A673 (cell line): ENCODE data around the gene PKIB. TPM values are rescaled to one million over a fixed set of nuclear protein-coding genes. Genes with fewer than 3 reads are reported as not detected.

Source experiments
- BruUV-seq: library from RNA; stranded (reverse); fragments of 400-500 nt; replicated peaks from 2 replicates; lab custom pipeline; 2021; lab: Mats Ljungman, UMichigan
- CTCF ChIA-PET: fragments of 300-600 bp; sonication (Branson Sonifier 250); formaldehyde crosslinking; loops from one replicate; lab custom pipeline; 2022; ENCODE audit warnings: antibody characterized with exemption; lab: Charles Lee
- POLR2A ChIA-PET: fragments of 300-600 bp; sonication (Branson Sonifier 250); formaldehyde crosslinking; loops from one replicate; lab custom pipeline; 2022; ENCODE audit warnings: antibody characterized with exemption; ENCODE audit not compliant: low non-redundant PET; lab: Charles Lee
- DNase-seq: peaks from one replicate; pipeline ENCODE4 v3.0.0-alpha.2; 2015; ENCODE audit warnings: low spot score
- H3K27ac ChIP-seq: fragments of 200-600 bp; sonication (generic); 2 replicates; pipeline ENCODE4 v1.5.1; 2016; ENCODE audit warnings: mixed run types, low read depth, mild to moderate bottlenecking, mixed read lengths, antibody characterized with exemption, low read length; ENCODE audit not compliant: poor library complexity, severe bottlenecking
- H3K27me3 ChIP-seq: fragments of 200-600 bp; sonication (generic); replicated peaks from 2 replicates; pipeline ENCODE4 v1.6.1; 2017; ENCODE audit warnings: mixed run types, low read depth, mild to moderate bottlenecking, mixed read lengths, antibody characterized with exemption, low read length; ENCODE audit not compliant: insufficient read depth, poor library complexity
- H3K36me3 ChIP-seq: fragments of 200-600 bp; sonication (generic); 2 replicates; pipeline ENCODE4 v1.6.1; 2016; ENCODE audit warnings: mixed run types, mild to moderate bottlenecking, mixed read lengths, antibody characterized with exemption, low read length; ENCODE audit not compliant: insufficient read depth, poor library complexity, severe bottlenecking
- H3K4me1 ChIP-seq: fragments of 200-600 bp; sonication (generic); 2 replicates; pipeline ENCODE4 v1.6.1; 2017; ENCODE audit warnings: mixed run types, mild to moderate bottlenecking, mixed read lengths, antibody characterized with exemption, low read length; ENCODE audit not compliant: insufficient read depth, poor library complexity, severe bottlenecking
- H3K4me3 ChIP-seq: fragments of 200-600 bp; sonication (generic); 2 replicates; pipeline ENCODE4 v1.5.1; 2016; ENCODE audit warnings: low read depth, mixed run types, mild to moderate bottlenecking, mixed read lengths, low read length; ENCODE audit not compliant: poor library complexity, severe bottlenecking
- H3K9me3 ChIP-seq: fragments of 200-600 bp; sonication (generic); 2 replicates; pipeline ENCODE4 v1.6.1; 2016; ENCODE audit warnings: mixed run types, low read depth, mild to moderate bottlenecking, mixed read lengths, antibody characterized with exemption, low read length; ENCODE audit not compliant: poor library complexity, severe bottlenecking
- EZH2 ChIP-seq: fragments of 200-600 bp; sonication (generic); IDR thresholded peaks from 2 replicates; pipeline ENCODE4 v1.6.1; 2017; ENCODE audit warnings: borderline replicate concordance, low read depth, mild to moderate bottlenecking, mixed read lengths, antibody characterized with exemption, low read length; ENCODE audit not compliant: poor library complexity, severe bottlenecking
- intact Hi-C: fragments of 100-400 bp; cut with micrococcal nuclease; formaldehyde crosslinking; loops from one replicate; pipeline ENCODE4 v1.10.0; 2022; ENCODE audit not compliant: unreplicated experiment
- total RNA-seq: library from RNA; stranded (reverse); gene quantifications from 2 replicates; pipeline ENCODE4 v1.2.3, GENCODE V29; 2021
- TF ChIP-seq, protein P1 (sequence below): fragments of 300-800, 200-600 bp; sonication (generic); conservative IDR thresholded peaks from 2 replicates; pipeline ENCODE4 v1.5.1; 2017; ENCODE audit warnings: low read depth, mild to moderate bottlenecking, antibody characterized with exemption, low read length, moderate library complexity, mixed read lengths

PKIB gene
- total RNA-seq, 1 experiment from 2014 or later: 11.5 TPM

DNA sequence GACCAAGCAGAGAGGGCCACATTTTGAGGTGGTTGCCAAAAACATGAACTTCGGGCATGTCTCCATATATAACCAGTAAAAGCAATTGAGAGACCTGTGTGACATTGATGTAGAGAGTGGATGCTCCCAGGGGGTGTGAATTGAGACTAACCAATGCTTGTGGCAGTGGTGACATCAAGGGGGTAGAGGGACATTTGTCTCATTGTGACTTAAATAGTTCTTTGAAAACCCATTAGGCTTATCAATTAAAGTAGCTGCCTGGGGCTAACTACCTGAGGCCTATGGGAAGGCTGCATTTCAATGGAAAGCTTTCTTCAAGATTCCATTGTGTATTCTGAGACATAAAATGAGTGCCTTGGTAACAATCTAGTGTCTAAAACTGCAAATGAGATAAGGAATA lies 87.3 kb downstream of the PKIB start:
- no TSS peak for BruUV-seq
- TF ChIP-seq, protein P1, sequence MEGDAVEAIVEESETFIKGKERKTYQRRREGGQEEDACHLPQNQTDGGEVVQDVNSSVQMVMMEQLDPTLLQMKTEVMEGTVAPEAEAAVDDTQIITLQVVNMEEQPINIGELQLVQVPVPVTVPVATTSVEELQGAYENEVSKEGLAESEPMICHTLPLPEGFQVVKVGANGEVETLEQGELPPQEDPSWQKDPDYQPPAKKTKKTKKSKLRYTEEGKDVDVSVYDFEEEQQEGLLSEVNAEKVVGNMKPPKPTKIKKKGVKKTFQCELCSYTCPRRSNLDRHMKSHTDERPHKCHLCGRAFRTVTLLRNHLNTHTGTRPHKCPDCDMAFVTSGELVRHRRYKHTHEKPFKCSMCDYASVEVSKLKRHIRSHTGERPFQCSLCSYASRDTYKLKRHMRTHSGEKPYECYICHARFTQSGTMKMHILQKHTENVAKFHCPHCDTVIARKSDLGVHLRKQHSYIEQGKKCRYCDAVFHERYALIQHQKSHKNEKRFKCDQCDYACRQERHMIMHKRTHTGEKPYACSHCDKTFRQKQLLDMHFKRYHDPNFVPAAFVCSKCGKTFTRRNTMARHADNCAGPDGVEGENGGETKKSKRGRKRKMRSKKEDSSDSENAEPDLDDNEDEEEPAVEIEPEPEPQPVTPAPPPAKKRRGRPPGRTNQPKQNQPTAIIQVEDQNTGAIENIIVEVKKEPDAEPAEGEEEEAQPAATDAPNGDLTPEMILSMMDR: no peak
- ChIA-PET POLR2A (no interaction called here), CTCF (no interaction called here)
- no peak overlapping the region for H3K27ac ChIP-seq
- no peak for DNase-seq
- no peak overlapping the region for H3K4me3 ChIP-seq
- no peaks in the 10 kb centered on the region for H3K9me3 ChIP-seq
- H3K4me1 ChIP-seq: no peaks in the 10 kb centered on the region
- no peaks in the 10 kb centered on the region for H3K27me3 ChIP-seq
- no peaks in the 10 kb centered on the region for H3K36me3 ChIP-seq
- intact Hi-C loops: no loop called here

DNA sequence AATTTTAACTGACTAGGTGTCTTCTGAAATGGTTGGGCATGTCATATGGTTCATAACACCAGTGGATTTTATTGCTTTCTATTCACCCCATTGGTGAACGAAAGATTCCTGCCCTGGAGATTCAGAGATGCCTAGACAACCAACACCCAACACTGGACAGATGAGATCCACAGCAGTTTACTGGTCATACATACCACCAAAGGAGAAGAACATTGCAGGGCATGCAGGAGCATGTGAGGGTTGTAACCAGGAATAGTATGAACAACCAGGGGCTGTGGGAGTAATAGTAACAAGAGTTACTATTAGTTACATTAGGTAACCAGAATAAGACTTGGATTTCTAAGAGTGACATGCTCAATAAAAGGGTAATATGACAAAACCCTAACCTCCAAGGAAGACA lies 91.5 kb downstream of the PKIB start:
- no peak overlapping the region for H3K4me3 ChIP-seq
- TF ChIP-seq EZH2: no peak
- TF ChIP-seq, protein P1: no peak
- BruUV-seq: no TSS peak
- CTCF ChIA-PET: no interaction called here
- intact Hi-C loops: no loop called here
- POLR2A ChIA-PET: no interaction called here
- H3K9me3 ChIP-seq: no peaks in the 10 kb centered on the region
- no peaks in the 10 kb centered on the region for H3K4me1 ChIP-seq
- H3K36me3 ChIP-seq: no peaks in the 10 kb centered on the region
- no peaks in the 10 kb centered on the region for H3K27me3 ChIP-seq
- no peak overlapping the region for H3K27ac ChIP-seq
- DNase-seq: no peak

DNA sequence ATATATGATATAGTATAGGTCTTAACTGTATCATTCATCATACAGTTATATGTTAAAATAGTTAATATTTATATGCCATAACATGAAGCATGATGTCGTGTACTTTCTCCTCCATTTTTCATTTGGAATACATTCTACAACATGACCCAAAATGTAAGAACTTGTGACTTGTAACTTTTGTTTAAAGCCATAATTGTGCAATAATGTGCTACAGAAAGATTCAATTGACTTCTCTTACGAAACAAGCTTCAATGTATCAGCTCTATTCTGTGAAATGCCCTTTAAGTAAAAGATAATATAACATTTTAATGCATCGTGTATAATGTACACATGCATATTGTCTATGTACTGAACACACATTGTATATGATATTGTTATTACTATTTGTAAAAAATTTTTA lies 92.6 kb downstream of the PKIB start:
- Histone ChIP-seq H3K9me3 (no peaks in the 10 kb centered on the region), H3K36me3 (no peaks in the 10 kb centered on the region), H3K27ac (no peak overlapping the region), H3K4me3 (no peak overlapping the region), H3K4me1 (no peaks in the 10 kb centered on the region), H3K27me3 (no peaks in the 10 kb centered on the region)
- no TSS peak for BruUV-seq
- TF ChIP-seq EZH2: no peak
- TF ChIP-seq, protein P1: no peak
- DNase-seq: no peak
- intact Hi-C loops: no loop called here
- POLR2A ChIA-PET: no interaction called here
- CTCF ChIA-PET: no interaction called here
